ENCODE results near the gene PDGFB.

DNA sequence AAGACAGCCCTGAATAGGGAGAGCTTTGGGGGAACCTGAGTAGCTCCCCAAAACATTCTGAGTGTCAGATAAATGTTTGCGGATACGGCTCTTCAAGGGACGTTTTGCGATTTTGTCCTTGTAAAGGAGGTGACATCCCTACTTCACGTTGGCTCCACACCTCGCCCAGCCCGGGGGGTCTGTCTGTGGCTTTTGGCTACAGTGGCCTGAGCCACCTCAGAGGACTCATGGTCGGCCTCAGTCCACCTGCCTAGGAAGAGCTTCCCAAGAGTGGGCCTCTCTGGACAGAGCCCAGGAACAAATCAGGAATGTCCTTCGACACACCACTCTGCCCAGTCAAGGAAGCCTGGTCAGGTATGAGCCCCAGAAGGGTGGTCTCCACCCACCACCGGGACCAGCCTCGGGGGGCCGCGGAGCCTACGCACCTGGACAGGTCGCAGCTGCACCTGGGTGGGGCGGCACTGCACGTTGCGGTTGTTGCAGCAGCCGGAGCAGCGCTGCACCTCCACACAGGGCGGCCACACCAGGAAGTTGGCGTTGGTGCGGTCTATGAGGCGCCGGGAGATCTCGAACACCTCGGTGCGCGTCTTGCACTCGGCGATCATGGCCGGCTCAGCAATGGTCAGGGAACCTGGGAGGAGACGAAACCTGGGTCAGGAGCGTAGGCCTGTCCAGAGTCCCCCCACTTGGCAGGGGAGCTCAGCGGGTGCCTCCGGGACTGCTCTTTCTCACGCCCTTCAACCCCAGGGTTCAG, 13.4 kb downstream of the PDGFB start:
- TF ChIP-seq CEBPB (IDR thresholded peaks at IDR 0.05; ENCODE audit: low read depth, low read length): no peak
- TF ChIP-seq, protein P1, sequence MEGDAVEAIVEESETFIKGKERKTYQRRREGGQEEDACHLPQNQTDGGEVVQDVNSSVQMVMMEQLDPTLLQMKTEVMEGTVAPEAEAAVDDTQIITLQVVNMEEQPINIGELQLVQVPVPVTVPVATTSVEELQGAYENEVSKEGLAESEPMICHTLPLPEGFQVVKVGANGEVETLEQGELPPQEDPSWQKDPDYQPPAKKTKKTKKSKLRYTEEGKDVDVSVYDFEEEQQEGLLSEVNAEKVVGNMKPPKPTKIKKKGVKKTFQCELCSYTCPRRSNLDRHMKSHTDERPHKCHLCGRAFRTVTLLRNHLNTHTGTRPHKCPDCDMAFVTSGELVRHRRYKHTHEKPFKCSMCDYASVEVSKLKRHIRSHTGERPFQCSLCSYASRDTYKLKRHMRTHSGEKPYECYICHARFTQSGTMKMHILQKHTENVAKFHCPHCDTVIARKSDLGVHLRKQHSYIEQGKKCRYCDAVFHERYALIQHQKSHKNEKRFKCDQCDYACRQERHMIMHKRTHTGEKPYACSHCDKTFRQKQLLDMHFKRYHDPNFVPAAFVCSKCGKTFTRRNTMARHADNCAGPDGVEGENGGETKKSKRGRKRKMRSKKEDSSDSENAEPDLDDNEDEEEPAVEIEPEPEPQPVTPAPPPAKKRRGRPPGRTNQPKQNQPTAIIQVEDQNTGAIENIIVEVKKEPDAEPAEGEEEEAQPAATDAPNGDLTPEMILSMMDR (conservative IDR thresholded peaks at IDR 0.05; ENCODE audit: low read depth, low read length): no peak
- no peak for TF ChIP-seq MAFK (IDR thresholded peaks at IDR 0.05; ENCODE audit: low read depth, low read length)
- no peak for TF ChIP-seq POLR2A (IDR thresholded peaks at IDR 0.05; ENCODE audit: low read depth, low read length)
- TF ChIP-seq, protein P2, sequence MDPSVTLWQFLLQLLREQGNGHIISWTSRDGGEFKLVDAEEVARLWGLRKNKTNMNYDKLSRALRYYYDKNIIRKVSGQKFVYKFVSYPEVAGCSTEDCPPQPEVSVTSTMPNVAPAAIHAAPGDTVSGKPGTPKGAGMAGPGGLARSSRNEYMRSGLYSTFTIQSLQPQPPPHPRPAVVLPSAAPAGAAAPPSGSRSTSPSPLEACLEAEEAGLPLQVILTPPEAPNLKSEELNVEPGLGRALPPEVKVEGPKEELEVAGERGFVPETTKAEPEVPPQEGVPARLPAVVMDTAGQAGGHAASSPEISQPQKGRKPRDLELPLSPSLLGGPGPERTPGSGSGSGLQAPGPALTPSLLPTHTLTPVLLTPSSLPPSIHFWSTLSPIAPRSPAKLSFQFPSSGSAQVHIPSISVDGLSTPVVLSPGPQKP (IDR thresholded peaks at IDR 0.05; ENCODE audit: borderline replicate concordance, low read depth, low read length): no peak

Measured in IMR-90 (cell line).